ENCODE measurements around the gene CIBAR2.

Gene CIBAR2

DNA sequence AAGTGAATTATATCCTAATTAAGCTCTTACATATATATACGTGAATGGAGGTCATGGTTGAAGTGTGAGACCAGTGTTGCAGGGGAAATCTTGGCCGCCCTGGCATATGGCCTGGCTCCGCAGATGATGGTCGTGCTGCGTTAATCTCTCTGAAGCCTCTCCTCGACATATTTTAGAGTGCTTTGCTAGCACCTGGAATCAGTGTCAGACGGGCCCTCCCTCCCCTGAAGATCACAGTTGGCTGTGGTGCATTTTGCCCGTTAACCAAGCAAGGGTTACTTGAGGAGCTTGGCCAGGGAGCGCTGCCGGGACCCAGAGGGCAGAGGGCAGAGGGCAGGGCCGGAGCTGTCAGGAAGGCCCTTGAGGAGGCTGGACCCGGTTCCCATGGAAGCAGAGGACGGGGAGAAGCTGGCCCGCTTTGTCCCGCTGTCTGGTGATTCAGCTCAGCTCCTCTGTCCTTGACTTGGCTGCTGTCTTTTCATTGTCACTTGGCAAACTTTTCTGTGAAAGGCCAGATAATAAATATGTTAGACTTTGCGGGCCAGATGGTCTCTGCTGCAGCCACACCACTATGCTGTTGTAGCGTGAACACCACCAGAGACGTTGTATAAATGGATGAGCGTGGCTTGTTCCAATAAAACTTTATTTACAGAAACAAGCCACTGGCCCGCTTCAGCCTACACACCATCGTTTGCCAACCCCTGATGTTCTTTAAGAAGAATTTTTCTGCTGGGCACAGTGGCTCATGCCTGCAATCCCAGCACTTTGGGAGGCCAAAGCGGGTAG is 32.3 kb downstream of the CIBAR2 start:
- no peak for DNase-seq

DNA sequence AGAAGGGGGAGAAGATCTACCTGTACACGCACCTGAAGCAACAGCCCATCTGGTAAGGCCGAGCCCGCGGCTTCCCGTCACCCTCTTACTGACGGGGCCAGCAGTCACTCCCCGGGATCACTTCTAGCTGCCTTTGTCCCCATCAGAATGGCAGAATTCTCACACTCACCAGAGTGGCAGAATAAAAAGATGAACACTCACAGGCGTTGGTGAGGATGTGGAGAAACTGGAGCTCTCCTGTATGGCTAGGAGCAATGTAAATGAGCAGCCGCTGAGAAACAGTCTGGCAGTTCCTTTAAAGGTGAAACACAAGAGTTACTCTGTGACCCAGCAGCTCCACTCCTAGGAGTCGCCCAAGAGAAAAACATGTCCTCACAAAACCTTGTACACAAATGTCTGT is 33.3 kb downstream of the CIBAR2 start:
- no peak for DNase-seq

DNA sequence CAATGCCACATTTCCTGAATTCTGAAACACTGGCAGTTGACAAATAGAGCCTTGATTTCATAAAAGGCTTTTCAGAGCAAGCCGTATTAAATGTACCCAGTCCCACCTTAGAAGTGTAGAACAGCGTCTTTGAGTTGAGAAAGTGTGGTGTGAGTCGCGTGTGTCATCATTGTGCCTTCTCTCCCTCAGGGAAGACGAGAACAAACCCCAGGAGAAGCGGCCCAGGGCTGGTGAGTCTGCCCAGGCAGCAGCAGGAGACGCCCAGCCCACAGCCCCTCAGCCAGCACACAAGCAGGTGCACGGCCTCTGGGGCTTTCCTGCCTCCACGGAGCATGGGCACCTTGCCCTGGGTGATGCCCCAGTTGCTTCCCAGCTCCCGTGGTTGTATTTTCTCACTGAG is 34.0 kb downstream of the CIBAR2 start:
- no peak for DNase-seq

DNA sequence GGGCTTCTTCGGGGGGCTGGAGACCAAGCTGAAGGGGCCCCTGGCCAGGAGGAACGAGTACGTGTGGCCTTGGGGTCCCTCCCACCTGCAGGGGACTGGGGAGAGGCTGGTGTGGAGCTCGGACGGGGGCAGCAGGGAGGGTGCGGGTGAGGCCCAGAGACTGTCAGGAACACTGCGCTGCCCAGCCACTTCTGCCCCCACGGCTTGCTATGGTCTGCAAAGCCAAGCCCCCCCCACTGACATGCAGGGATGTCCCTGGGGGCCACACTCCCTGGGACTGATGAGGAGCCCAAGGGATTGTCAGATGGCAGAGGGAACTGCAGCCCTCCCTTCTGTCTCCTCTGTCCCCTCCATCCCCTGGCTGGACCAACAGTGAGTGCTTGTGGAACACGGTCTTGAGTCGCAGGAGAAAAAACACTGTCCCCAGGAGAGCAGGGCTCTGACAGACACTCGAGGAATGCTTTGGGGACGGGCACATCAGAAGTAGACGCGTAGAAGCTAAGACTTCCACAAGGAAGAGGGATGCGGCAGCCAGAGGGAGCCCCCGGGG is 34.6 kb downstream of the CIBAR2 start:
- DNase-seq: no peak

DNA sequence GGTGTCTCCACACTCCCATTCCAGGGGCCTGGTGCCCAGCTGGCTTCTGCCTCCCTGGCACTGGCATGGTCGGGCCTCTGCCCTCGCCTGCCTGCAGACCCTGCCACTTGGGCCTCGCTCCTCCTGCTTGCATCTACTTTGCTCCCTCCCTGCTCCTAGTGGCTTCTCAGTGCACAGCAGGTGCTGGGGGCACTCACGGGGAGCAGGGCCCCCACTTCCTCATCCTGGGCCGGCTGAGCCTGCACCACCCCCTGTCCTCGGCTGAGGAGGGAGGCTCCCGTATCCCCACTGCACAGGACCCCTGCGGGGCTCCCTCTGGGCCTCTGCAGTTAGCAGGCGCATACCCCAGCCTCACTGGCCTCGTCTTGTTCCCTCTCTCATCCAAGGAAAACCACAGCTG is 35.2 kb downstream of the CIBAR2 start:
- no peak for DNase-seq

DNA sequence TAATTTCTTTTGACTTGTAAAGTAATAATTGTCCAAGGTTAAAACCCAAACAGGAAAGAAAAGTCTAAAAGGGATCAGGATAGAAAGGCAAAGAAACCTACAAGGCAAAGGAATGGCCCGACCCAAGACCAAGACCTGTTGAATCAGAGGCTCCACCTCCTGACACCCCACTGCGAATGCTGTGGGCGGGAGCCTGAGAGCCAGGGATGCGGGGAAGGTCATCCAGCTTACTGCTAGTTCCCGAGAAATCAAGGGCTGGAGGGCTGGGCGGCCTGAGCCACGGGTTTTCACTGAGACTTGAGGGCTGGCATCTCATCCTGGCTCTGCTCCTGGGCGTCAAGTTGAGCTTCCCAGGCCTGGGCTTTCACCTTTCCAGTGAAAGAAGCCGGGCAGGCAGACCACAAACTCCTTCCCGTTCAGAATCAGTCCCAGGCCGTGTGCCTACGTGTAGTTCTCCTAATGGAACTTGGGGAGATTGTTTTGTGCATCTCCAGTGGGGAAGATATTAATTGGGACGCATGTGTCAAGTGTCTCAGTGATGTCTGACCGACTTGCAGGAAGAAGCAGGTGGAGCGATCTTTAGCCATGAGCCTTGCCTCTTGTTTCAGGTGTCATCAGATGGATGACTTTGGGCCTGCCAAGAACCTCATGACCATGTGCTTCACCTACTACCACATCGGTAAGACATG is 36.9 kb downstream of the CIBAR2 start:
- no peak for DNase-seq

DNA sequence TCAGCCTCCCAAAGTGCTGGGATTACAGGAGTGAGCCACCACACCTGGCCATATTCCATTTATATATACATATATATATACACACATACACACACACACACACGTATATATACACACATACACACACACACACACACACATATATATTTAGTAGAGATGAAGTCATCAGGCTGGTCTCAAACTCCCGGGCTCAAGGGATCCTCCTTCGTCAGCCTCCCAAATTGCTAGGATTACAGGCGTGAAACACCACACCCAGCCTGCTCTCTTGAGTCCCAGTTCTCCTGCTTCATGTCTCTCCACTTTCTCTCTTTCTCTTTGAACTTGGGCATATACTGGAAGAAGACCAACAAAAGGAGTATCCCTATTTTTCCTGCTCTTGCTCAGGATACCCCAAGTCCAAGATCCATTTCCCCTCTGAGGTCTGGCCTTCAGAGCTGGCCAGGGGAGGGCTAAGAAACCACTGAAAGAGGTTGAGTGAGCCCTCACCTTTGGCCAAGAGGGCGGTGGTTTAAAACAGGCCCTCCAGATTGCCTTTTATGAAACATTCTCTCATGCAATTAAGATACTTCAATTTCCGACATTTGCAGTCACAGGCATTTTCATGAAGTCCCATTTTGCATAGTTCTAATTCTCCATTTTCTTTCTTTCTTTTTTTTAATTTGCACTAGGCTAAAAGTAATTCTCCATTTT is 37.9 kb downstream of the CIBAR2 start:
- DNase-seq: no peak

DNA sequence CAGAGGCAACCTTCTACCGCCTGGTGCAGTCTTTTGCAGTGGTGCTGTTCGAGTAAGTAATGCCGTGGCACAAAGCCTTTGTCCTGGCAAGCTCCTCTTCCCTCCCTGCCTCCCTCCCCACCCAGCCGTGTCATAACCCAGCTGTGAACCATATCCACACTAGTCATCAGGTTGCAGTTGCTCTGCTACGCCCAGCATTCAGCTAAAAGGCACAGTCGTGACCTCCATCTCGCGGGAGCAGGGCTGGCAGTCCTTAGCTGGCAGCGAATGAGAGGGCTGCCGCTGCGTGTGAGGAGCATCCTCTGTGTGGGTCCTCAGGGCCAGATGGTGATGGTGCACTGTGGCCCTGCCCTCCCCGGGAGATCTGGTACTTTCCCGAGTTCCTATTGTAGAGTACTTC is 39.3 kb downstream of the CIBAR2 start:
- DNase-seq: no peak

DNA sequence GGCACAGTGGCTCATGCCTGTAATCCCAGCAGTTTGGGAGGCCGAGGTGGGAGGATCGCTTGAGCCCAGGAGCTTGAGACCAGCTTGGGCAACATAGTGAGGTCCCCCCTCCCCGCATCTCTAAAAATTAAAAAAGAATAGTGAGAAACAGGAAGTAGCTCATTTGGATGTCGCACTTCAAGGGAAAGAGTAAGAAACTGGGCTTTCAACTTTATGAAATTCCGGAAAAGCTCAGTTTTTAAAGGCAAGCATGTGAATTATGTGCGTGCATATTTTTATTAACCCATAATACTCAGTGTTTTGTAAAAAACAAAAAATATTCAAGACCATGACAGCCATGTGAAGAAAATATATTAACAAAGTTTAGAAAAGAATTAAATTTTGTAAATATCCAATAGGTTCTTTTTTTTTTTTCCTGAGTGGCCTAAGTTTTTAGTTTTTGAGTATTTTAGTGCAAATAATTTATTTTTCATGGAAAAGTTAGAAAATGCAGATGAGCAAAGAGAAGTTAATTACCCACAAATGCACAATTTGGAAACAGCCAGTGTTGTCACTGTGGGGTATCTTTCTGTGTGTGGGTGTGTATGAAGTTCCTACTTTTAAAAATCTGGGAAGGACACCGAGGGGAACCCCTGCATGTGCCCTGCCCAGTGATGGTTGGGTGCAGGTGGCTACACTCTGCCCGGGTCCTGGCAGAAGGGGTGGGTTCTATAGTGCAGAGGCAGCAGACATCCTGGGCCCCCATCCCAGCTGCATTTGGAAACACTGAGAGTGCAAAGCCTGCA is 40.0 kb downstream of the CIBAR2 start:
- DNase-seq: no peak

DNA sequence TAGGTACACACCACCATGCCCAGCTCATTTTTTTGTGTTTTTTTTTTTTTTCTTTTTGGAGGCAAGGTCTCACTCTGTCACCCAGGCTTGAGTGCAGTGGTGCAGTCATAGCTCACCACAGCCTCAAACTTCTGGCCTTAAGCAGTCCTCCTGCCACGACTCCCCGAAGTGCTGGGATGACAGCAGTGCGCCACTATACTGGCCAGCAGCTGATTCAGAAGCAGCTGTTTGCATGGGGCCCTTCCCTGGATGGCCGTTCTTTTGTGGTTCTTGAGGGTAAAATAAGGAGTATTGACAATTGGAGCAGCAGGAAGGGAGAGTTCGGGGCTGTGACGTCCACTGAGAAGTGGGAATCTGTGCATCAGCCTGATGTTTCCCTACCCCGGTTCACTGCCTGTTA is 43.1 kb downstream of the CIBAR2 start:
- DNase-seq: no peak

DNA sequence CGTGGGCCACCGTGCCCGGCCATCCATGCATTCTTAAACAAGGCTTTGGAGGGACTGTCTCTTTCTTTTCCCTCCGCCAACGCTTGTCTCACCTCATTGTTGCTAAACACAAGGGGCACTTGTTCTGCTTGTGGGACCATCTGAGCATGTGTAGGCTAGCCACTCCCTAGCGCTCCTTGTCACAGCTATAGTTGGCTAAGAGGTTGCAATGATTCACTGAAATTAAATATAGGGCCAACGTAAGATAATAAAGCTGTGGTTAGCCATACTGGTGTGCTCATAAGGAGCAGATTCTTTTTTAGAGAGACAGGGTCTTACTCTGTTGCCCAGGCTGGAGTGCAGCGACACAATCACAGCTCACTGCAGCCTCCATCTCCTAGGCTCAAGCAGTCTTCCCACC is 43.5 kb downstream of the CIBAR2 start:
- no peak for DNase-seq

DNA sequence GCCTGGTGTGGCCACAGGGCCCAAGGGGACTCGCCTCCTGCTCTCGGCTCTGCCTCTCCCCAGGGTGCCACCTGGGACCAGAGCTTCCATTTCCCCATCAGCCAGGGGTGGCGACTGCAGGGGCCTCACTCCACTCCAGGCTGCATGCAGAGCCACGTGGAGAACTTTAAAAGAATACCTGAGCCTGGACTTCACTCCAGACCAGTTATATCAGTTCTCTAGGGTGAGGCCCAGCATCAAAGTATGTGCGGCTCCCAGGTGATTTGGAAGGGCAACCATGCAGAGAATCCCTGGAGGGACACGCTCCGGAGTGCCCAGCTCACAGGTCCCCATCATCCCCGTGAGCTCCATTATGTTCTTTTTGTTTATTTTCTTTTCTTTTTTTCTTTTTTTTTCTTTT is 44.8 kb downstream of the CIBAR2 start:
- no peak for DNase-seq

DNA sequence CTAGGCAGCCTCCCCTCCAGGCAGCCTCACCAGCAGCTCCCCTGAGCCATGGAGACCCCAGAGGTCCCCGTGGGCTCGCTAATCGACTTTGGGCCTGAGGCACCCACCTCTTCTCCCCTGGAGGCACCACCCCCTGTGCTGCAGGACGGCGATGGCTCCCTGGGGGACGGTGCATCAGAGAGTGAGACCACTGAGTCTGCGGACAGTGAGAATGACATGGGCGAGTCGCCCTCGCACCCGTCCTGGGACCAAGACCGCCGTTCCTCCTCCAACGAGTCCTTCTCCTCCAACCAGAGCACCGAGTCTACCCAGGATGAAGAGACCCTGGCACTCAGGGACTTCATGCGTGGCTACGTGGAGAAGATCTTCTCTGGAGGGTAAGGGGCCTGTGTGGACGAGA is 45.2 kb downstream of the CIBAR2 start:
- no peak for DNase-seq

DNA sequence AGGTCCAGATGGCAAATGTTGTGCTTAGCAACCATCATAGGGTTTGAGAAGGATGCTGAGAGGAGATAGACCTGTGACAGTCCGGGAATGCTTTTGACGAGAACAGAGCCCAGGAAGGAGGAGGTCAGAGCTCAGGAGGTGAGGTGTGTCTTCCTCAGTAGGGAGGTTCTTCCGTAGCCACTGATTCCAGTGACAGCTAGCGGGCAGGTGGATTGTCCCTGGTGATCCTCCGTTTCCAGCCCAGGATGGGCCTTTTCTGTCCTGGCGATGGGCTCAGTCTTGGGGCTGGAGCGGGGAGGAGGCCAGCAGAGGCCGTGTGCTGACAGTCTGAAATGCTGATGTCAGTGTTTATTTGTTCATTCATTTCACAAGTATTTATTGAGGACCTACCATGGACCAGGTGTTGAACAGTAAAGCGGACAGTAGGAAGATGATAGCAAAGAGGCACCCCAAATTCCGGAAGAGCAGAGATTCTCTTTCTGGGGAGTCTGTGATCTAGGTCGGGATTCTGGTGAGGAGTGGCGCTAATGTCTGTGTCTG is 45.9 kb downstream of the CIBAR2 start:
- no peak for DNase-seq

DNA sequence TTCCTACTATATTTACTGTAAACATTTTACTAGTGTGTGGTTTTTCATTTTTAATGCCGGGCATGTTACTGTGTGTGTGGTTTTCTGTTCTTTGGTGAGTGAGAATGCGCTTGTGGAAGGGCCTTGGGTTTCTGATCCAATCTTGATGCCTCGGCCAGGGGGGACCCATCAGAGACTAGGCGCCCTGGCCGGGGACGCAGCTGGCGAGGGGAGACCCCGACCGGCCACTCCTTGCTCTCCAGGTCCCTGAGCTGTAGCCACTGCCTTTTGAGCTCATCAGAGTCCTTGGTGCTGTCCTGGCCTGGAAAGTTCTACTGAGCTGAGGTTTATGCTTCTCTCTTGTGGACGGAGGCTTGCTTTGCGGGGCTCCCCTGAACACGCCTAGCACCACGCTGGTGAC is 47.2 kb downstream of the CIBAR2 start:
- DNase-seq: no peak

DNA sequence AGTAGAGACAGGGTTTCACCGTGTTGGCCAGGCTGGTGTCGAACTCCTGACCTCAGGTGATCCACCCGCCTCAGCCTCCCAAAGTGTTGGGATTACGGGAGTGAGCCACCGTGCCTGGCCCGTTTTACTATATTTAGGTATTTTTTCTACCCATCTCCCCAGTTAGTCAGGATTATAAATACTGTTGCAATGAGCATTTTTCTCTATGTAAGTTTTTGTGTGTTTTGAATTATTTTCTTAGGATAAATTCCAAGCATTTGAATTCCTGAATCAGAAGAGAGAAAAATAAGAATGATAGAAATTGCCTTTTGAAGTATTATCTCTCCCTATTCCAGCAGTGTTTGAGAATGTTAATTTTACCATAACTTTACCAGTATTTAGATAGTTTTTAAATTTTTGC is 48.1 kb downstream of the CIBAR2 start:
- no peak for DNase-seq

DNA sequence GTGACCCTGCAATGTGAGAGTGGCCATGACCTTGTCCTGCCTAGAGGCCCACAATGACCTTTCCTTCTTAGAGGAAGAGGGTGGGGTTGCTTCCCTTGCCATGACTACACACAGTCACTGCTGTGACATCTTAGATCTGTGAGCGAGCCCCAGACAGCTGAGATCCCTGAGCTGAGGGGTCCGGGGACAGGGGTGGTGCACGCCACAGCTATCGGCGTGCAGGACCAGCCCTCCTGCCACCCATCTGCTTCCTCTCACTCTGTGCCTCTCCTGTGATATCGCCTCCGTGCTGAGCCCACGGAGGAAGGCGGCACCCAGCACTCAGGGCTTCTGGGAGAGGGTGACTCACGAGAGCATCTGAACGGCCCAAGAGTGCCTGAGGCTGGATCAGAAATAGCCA is 49.4 kb downstream of the CIBAR2 start:
- DNase-seq: no peak

DNA sequence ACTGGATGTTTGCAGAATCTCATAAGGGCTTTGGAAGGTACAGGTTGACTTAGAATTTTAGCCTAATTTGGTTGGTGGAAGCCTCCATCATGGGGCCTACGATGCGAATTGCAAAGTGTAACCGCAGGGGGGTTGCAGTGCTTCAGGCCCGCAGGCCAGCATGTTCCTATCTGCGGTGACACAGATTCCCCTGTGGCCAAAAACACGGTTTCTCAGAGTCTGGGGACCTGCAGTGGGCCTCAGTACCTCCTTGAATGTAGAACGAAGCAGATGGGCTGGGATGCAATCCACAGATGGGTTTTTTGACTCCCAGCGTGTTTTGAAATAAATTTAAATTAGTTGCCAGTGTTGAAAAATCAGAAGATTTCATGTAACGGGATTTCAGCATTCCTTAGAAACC is 49.9 kb downstream of the CIBAR2 start:
- DNase-seq: no peak

DNA sequence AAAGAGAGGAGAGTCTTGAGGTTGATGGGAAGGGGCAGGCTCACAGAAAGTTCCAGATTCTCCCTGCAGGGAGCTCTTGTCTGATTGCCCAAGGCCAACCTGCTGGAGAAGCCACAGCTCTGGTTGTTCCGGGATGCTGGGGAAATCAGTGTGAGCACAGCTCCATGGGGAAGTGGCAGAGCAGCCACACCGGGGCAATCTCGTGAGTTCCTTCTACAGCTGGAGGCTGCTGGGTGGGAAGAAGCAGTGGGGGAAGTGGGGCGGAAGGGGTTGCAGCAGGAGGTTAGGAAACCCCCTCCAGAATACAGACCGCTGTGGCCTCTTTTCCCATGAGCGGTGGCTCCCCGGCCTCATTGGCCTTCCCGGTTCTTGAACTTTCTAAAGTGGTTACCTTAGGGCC is 50.7 kb downstream of the CIBAR2 start:
- DNase-seq: no peak

DNA sequence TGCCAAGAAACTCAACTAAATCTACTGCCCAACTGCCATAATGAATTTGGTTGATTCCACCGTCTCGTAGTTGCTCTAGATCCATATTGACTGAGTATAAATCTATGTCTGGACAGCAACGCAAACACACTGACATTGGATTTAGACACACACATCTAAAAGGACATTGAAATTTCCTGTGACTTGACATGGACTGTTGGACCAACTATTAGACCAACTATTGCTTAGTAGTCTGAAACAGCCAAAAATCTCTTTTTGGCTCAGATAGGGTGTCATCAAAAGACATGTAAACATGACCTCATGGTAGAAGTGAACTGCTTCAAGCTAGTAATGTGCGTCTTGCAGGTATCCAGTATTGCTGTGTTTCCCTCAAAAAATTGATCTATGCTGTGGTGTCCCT is 53.4 kb downstream of the CIBAR2 start:
- DNase-seq: no peak

DNA sequence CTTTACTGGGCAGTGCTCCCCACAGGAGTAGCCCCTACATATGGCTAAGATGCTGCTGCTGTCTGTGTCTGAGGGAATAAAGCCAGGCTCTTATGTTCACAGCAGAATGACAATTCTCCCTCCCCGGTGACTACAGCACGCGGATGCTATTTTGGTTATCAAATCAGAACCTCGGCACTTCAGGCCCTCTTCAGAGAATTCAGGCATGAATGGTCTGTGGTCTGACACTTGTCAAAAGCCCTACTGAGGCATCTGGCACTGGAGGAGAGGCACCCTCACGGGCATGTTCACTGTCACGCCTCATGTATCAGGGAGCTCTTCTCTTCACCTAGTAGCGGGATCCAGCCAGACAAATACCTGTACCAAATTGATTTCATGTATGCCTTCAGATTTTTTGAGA is 54.3 kb downstream of the CIBAR2 start:
- no peak for DNase-seq

DNA sequence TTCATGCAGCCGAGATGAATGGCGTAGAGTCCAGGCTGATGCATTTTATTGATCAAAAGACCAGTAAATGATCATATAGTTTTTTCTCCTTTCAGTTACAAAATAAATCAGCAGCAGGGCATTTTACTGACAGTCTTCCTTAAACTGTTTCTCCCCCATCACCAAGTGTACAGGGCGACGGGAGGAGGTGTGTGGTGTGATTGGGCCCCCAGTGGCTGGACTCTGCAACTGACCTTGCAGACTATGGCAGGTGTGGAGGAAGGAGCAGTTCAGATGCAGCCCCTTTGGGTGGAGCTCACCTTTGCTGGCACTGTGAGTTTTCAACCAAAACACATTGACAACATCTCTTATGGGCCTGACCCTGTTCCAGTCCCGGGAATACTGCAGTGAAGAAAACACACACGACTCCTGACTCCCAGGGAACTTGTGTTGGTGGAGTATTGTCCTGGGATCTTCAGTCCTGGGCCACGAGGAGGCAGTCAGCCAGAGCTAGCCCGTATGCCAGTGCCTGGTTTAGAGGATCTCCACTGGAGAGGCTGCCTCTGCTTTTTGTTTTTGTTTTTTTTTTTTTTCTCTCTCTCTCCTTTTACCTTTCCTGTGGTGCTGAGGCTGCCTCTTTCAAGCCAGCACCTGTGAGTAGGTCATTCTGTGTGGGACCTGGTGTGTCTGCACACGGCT is 54.9 kb downstream of the CIBAR2 start:
- DNase-seq: no peak
